Hematopoietic multipotent progenitor cell treated with erythropoietin and hydrocortisone succinate and interleukin-3 and kit ligand, for 6 days (in vitro differentiated cells): ENCODE results near the gene LVRN.
A peak's percentile ranks its signal among the peaks of the same experiment; 100 is the strongest.

Experiments
- DNase-seq: peaks from one replicate; pipeline ENCODE4 v3.0.0-alpha.2; 2015

Gene LVRN

GRCh38 chr5:115961381-115962238 lies 665 bp upstream of the LVRN start:
- no peak for DNase-seq

GRCh38 chr5:115962565-115963402 lies 509 bp downstream of the LVRN start:
- DNase-seq, result peak; percentile 4

- no peak for DNase-seq
These were observed 1.3 kb downstream of the LVRN start for GRCh38 chr5:115963566-115963965.

GRCh38 chr5:115968770-115969169 lies 6.5 kb downstream of the LVRN start:
- no peak for DNase-seq

GRCh38 chr5:115977096-115977495 lies 14.8 kb downstream of the LVRN start:
- no peak for DNase-seq

GRCh38 chr5:115977988-115978387 lies 15.7 kb downstream of the LVRN start:
- DNase-seq, result no peak

GRCh38 chr5:115978779-115979178 lies 16.5 kb downstream of the LVRN start:
- DNase-seq, result no peak

- DNase-seq, result no peak
These were observed 17.1 kb downstream of the LVRN start for GRCh38 chr5:115979201-115980041.

- no peak for DNase-seq
These were observed 21.2 kb downstream of the LVRN start for GRCh38 chr5:115983519-115983918.

- DNase-seq, result no peak
These were observed 23.8 kb downstream of the LVRN start for GRCh38 chr5:115985802-115986757.

GRCh38 chr5:115988002-115988401 lies 25.7 kb downstream of the LVRN start:
- DNase-seq, result no peak

GRCh38 chr5:115992848-115993350 lies 30.6 kb downstream of the LVRN start:
- DNase-seq, result no peak

- DNase-seq, result no peak
These were observed 33.1 kb downstream of the LVRN start for GRCh38 chr5:115995351-115995750.

GRCh38 chr5:116002116-116002906 lies 40.0 kb downstream of the LVRN start:
- no peak for DNase-seq

- no peak for DNase-seq
These were observed 42.0 kb downstream of the LVRN start for GRCh38 chr5:116004248-116004647.

- no peak for DNase-seq
These were observed 47.5 kb downstream of the LVRN start for GRCh38 chr5:116009806-116010205.

GRCh38 chr5:116011046-116011445 lies 48.8 kb downstream of the LVRN start:
- DNase-seq, result no peak

GRCh38 chr5:116013207-116013785 lies 51.0 kb downstream of the LVRN start:
- no peak for DNase-seq

GRCh38 chr5:116013936-116014335 lies 51.7 kb downstream of the LVRN start:
- no peak for DNase-seq

GRCh38 chr5:116023619-116024018 lies 61.3 kb downstream of the LVRN start:
- DNase-seq, result no peak
